ENCODE results near the gene DPM3. TPM values are rescaled to one million over a fixed set of nuclear protein-coding genes. Genes with fewer than 3 reads are reported as not detected.
A peak's percentile ranks its signal among the peaks of the same experiment; 100 is the strongest.

DPM3 gene
- total RNA-seq, 2 experiments from 2014 or later: 17.6 to 20.5 TPM

DNA sequence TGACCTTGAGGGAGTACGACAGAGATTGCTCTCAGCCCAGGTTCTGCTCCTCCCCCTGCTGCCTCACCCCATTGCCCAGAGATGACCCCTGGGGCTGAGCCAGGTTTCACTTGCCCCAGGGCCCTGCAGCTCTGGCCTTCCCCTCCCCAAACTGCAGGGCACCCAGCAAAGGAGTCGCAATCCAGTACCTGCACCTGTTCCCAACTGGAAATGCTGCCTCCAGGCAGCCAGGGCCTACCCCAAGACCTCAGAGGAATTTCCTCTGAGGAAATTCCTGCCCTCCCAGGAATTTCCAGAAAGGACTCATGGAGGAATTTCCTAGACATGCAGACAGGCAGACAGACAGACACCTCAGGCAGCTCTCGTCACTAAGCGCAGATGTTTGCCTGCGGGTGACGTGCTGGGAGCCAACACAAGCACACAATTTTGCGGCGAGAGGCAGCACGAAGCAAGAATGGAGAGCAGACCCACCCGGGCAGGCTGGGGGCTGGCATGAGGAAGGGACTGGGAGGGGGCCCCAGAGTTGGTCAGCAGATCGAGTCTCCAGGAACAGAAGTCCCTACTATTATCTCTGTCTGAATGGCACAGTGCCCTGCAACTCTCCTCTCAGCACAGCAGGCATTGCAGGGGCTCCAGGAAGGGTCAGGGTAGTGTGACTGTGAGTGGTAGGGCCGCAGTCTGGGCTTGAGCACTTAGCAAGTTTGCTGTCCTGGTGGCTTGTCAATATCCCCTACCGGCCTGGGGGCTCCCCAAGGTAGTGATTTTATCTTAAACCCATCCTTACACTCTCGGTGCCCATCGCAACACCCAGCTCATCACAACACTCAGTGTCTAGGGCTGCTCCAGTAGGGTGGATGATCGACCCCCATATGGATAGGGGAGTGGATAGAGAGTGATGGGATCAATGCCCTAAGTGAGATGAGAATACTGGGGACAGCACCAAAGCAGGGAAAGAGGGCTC lies 15.5 kb downstream of the DPM3 start:
- Mint-ChIP-seq H3K4me3 (peak overlapping the region; percentile 15), H3K36me3 (ENCODE audit: low read depth) (no peaks in the 10 kb centered on the region), H3K4me1 (ENCODE audit: low read depth) (peaks cover 27% of the 10 kb centered on the region), H3K27ac (no peak overlapping the region), H3K27me3 (peaks cover 28% of the 10 kb centered on the region), H3K9me3 (no peaks in the 10 kb centered on the region)
- ChIA-PET CTCF (no interaction called here), POLR2A (no interaction called here)
- no peaks in the 10 kb centered on the region for H3K36me3 ChIP-seq (ENCODE audit: insufficient read depth, low read length)
- H3K27ac ChIP-seq (ENCODE audit: low read depth in 1 of 2, low read length in 2 of 2): no peak overlapping the region
- H3K9me3 ChIP-seq (ENCODE audit: control insufficient read depth in 1 of 2, insufficient read depth in 1 of 2, low read length in 2 of 2): no peaks in the 10 kb centered on the region
- ATAC-seq (ENCODE audit: poor library complexity) (no peak), DNase-seq (no peak)
- H3K4me1 ChIP-seq (ENCODE audit: insufficient read depth, low read length): peaks cover 36% of the 10 kb centered on the region
- peaks cover 7 to 15% of the 10 kb centered on the region in 2 experiments for H3K27me3 ChIP-seq (ENCODE audit: control insufficient read depth in 1 of 2, insufficient read depth in 2 of 2, low read length in 2 of 2)
- no peak for TF ChIP-seq CTCF (IDR thresholded peaks at IDR 0.05)
- H3K4me3 ChIP-seq (ENCODE audit: low read length): no peak overlapping the region
- intact Hi-C loops (cut with DNase I, micrococcal nuclease): loop anchor here (5.0 kb wide), 2 partner anchors 32 to 43 kb away; no protein-coding TSS in a partner anchor

GRCh38 chr1:155123801-155124200 lies 16.5 kb downstream of the DPM3 start:
- Mint-ChIP-seq H3K9me3 (no peaks in the 10 kb centered on the region), H3K4me3 (no peak overlapping the region), H3K4me1 (ENCODE audit: low read depth) (peaks cover 18% of the 10 kb centered on the region), H3K36me3 (ENCODE audit: low read depth) (no peaks in the 10 kb centered on the region), H3K27me3 (peaks cover 21% of the 10 kb centered on the region), H3K27ac (no peak overlapping the region)
- intact Hi-C loops (cut with DNase I, micrococcal nuclease): no loop called here
- Histone ChIP-seq H3K27ac (ENCODE audit: low read depth in 1 of 2, low read length in 2 of 2) (no peak overlapping the region), H3K4me1 (ENCODE audit: insufficient read depth, low read length) (peaks cover 26% of the 10 kb centered on the region), H3K27me3 (ENCODE audit: control insufficient read depth in 1 of 2, insufficient read depth in 2 of 2, low read length in 2 of 2) (peaks cover 7 to 12% of the 10 kb centered on the region in 2 experiments), H3K9me3 (ENCODE audit: control insufficient read depth in 1 of 2, insufficient read depth in 1 of 2, low read length in 2 of 2) (no peaks in the 10 kb centered on the region), H3K4me3 (ENCODE audit: low read length) (no peak overlapping the region), H3K36me3 (ENCODE audit: insufficient read depth, low read length) (no peaks in the 10 kb centered on the region)
- ChIA-PET POLR2A (no interaction called here), CTCF (no interaction called here)
- DNase-seq: no peak
- no peak for ATAC-seq (ENCODE audit: poor library complexity)
- no peak for TF ChIP-seq CTCF (IDR thresholded peaks at IDR 0.05)

DNA sequence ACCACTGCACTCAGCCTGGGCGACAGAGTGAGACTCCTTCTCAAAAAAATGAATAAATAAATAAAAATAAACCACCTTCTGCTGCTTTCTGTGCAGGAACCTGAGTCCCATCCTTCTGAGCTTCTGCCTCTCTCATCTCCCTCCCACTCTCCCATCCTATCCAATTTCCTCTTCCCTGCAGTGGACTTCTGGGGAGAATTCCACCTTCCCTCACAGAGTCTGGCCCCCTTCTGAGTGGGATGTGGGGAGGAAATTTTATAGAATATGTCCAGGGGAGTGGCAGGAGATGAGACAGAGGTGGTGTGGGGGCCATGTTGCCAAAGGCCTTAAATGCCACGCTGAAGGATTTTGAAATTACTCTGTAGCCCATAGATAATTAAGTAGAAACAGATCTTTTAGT lies 18.0 kb downstream of the DPM3 start:
- Histone ChIP-seq H3K4me3 (ENCODE audit: low read length) (no peak overlapping the region), H3K4me1 (ENCODE audit: insufficient read depth, low read length) (peaks cover 12% of the 10 kb centered on the region), H3K27ac (ENCODE audit: low read depth in 1 of 2, low read length in 2 of 2) (no peak overlapping the region), H3K36me3 (ENCODE audit: insufficient read depth, low read length) (no peaks in the 10 kb centered on the region), H3K27me3 (ENCODE audit: control insufficient read depth in 1 of 2, insufficient read depth in 2 of 2, low read length in 2 of 2) (peaks cover 0 to 2% of the 10 kb centered on the region in 2 experiments), H3K9me3 (ENCODE audit: control insufficient read depth in 1 of 2, insufficient read depth in 1 of 2, low read length in 2 of 2) (no peaks in the 10 kb centered on the region)
- intact Hi-C loops (cut with DNase I, micrococcal nuclease): no loop called here
- ATAC-seq (ENCODE audit: poor library complexity): no peak
- no peak overlapping the region for H3K27ac Mint-ChIP-seq
- CTCF ChIA-PET: interaction anchor here (1.1 to 1.4 kb wide), 2 partner anchors 36 to 45 kb away, joined by 3 read pairs; no protein-coding TSS in a partner anchor
- no peak for TF ChIP-seq CTCF (IDR thresholded peaks at IDR 0.05)
- peaks cover 12% of the 10 kb centered on the region for H3K27me3 Mint-ChIP-seq
- no peaks in the 10 kb centered on the region for H3K9me3 Mint-ChIP-seq
- H3K4me1 Mint-ChIP-seq (ENCODE audit: low read depth): peaks cover 8% of the 10 kb centered on the region
- H3K36me3 Mint-ChIP-seq (ENCODE audit: low read depth): no peaks in the 10 kb centered on the region
- no peak for DNase-seq
- POLR2A ChIA-PET: no interaction called here
- H3K4me3 Mint-ChIP-seq: no peak overlapping the region

Measured in CD4-positive, alpha-beta T cell (primary cell).